HG02973 (cell line): ENCODE results near the gene HCST.

Experiments used
- ATAC-seq: cut with Tn5 transposase; IDR thresholded peaks from one replicate; pipeline ENCODE4 v1.9.1; 2021; ENCODE audit warnings: moderate library complexity; ENCODE audit not compliant: unreplicated experiment

The HCST gene

GRCh38 chr19:35935911-35936737 is 33.8 kb downstream of the HCST start, which contains the start of gene LRFN3:
Gene LRFN3 (plus strand): TSS chr19:35936374. CDS start chr19:35939426, 3,052 bp downstream.
- ATAC-seq: no peak

GRCh38 chr19:35936738-35937268 is 34.5 kb downstream of the HCST start:
- no peak for ATAC-seq

GRCh38 chr19:35937345-35938281 is 35.3 kb downstream of the HCST start:
- no peak for ATAC-seq

- ATAC-seq: no peak
These were observed 36.2 kb downstream of the HCST start for GRCh38 chr19:35938282-35939224.

- ATAC-seq: no peak
These were observed 37.2 kb downstream of the HCST start for GRCh38 chr19:35939307-35940077.

GRCh38 chr19:35940078-35940775 is 37.9 kb downstream of the HCST start:
- ATAC-seq: no peak

- ATAC-seq: no peak
These were observed 38.5 kb downstream of the HCST start for GRCh38 chr19:35940839-35941238.

GRCh38 chr19:35942235-35942634 is 39.9 kb downstream of the HCST start:
- ATAC-seq: no peak

- no peak for ATAC-seq
These were observed 41.3 kb downstream of the HCST start for GRCh38 chr19:35943321-35944301.

GRCh38 chr19:35944556-35944955 is 42.2 kb downstream of the HCST start:
- ATAC-seq: no peak

GRCh38 chr19:35945121-35945790 is 42.9 kb downstream of the HCST start:
- no peak for ATAC-seq

GRCh38 chr19:35946203-35946602 is 43.9 kb downstream of the HCST start:
- ATAC-seq: no peak

GRCh38 chr19:35949131-35949530 is 46.8 kb downstream of the HCST start:
- ATAC-seq: no peak
